ENCODE data around the gene FLRT1.

DNA sequence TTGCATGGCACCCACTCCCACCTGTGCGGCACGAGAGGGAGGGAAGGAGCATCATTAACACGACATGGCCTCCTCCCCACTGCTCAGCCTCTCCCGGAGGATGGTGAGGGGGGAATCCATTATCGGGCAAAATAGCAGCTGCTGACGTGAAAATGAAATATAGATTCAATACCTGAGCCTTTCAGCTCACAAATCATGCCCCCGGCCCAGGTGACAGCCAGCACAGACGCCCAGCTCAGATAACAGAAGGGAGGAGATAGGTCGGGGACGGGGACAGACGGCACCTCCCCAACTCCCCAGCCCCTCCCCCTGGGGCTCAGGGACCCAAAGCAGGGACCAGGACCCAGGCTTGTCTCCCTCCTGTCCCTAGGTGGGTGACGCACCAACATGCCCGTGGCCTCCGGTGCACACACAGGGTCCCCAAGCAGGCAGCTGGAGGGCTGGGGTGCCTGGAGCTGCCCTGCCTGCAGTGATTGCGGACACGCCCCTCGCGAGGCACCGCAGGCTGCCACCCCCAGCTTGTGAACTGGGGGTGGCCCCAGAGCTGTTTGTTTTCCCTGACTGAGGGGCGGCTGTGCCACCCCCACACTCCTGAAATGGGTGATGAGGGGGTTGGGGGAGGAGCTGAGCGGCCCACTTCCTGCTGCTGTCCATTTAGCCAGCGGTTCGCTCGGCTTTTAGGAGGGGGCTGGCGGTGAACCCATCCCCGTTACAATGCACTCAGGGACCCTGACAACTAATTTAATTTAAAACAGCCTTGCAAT is 31.7 kb downstream of the FLRT1 start:
- TF ChIP-seq, protein P1, sequence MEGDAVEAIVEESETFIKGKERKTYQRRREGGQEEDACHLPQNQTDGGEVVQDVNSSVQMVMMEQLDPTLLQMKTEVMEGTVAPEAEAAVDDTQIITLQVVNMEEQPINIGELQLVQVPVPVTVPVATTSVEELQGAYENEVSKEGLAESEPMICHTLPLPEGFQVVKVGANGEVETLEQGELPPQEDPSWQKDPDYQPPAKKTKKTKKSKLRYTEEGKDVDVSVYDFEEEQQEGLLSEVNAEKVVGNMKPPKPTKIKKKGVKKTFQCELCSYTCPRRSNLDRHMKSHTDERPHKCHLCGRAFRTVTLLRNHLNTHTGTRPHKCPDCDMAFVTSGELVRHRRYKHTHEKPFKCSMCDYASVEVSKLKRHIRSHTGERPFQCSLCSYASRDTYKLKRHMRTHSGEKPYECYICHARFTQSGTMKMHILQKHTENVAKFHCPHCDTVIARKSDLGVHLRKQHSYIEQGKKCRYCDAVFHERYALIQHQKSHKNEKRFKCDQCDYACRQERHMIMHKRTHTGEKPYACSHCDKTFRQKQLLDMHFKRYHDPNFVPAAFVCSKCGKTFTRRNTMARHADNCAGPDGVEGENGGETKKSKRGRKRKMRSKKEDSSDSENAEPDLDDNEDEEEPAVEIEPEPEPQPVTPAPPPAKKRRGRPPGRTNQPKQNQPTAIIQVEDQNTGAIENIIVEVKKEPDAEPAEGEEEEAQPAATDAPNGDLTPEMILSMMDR (IDR thresholded peaks at IDR 0.05), result no peak
- no peak for TF ChIP-seq EP300 (IDR thresholded peaks at IDR 0.05; ENCODE audit: low read depth)
